Liver (tissue), 9 donors: ENCODE data around the gene RAP1GAP2. TPM values are rescaled to one million over a fixed set of nuclear protein-coding genes. Genes with fewer than 3 reads are reported as not detected.

Experiments used
- DNase-seq: peaks from one replicate; pipeline ENCODE4 v3.0.0-alpha.2; 2017; ENCODE audit warnings: low spot score
- H3K27ac ChIP-seq, 2 donors: one replicate each; pipeline ENCODE4 v1.7.0; 2013; ENCODE audit warnings: inconsistent platforms in 2 of 2, low read length in 2 of 2, control low read depth in 1 of 2, low read depth in 1 of 2, mild to moderate bottlenecking in 1 of 2
- H3K27me3 ChIP-seq, 4 donors: one replicate each; pipeline versions ENCODE4 v1.6.1 to v1.7.0; 2013; ENCODE audit warnings: low read length in 3 of 4, inconsistent platforms in 1 of 4, mild to moderate bottlenecking in 1 of 4, moderate library complexity in 1 of 4; ENCODE audit not compliant: control insufficient read depth in 4 of 4, insufficient read depth in 4 of 4
- H3K36me3 ChIP-seq, 4 donors: one replicate each; pipeline versions ENCODE4 v1.6.1 to v1.7.0; 2013; ENCODE audit warnings: low read length in 3 of 4, mild to moderate bottlenecking in 3 of 4, low read depth in 1 of 4, moderate library complexity in 1 of 4; ENCODE audit not compliant: control insufficient read depth in 4 of 4, insufficient read depth in 3 of 4
- H3K4me1 ChIP-seq, 4 donors: one replicate each; pipeline versions ENCODE4 v1.6.1 to v1.7.0; 2013; ENCODE audit warnings: low read length in 3 of 4, mild to moderate bottlenecking in 3 of 4, moderate library complexity in 1 of 4; ENCODE audit not compliant: control insufficient read depth in 4 of 4, insufficient read depth in 4 of 4
- H3K4me3 ChIP-seq, 3 donors: one replicate each; pipeline versions ENCODE4 v1.6.1 to v1.7.0; 2013; ENCODE audit warnings: low read length in 3 of 3, control low read depth in 1 of 3, low read depth in 1 of 3, mild to moderate bottlenecking in 1 of 3
- H3K9ac ChIP-seq, 2 donors: one replicate each; pipeline ENCODE4 v1.7.0; 2013; ENCODE audit warnings: low read length in 2 of 2, mild to moderate bottlenecking in 2 of 2, moderate library complexity in 2 of 2, control low read depth in 1 of 2, low read depth in 1 of 2
- H3K9me3 ChIP-seq, 4 donors: one replicate each; pipeline versions ENCODE4 v1.6.1 to v1.7.0; 2013; ENCODE audit warnings: low read length in 3 of 4; ENCODE audit not compliant: control insufficient read depth in 4 of 4
- EGR1 ChIP-seq, 2 donors: IDR thresholded peaks; 2 replicates each; pipeline ENCODE4 v1.6.1; 2016 to 2018; ENCODE audit warnings: antibody characterized with exemption in 2 of 2, low read depth in 2 of 2
- FOXA1 ChIP-seq: IDR thresholded peaks from 2 replicates; pipeline ENCODE4 v1.6.1; 2016; ENCODE audit warnings: antibody characterized with exemption
- FOXA2 ChIP-seq: IDR thresholded peaks from 2 replicates; pipeline ENCODE4 v1.6.1; 2016; ENCODE audit warnings: antibody characterized with exemption
- GABPA ChIP-seq, 2 donors: IDR thresholded peaks in 1 of 2; conservative IDR thresholded peaks in 1 of 2; 2 replicates each; pipeline ENCODE4 v1.6.1; 2016; ENCODE audit warnings: antibody characterized with exemption in 2 of 2, mild to moderate bottlenecking in 1 of 2, moderate library complexity in 1 of 2
- HNF4A ChIP-seq, 2 donors: conservative IDR thresholded peaks; 2 replicates each; pipeline ENCODE4 v1.6.1; 2016; ENCODE audit warnings: antibody characterized with exemption in 2 of 2, mild to moderate bottlenecking in 2 of 2
- HNF4G ChIP-seq: IDR thresholded peaks from 2 replicates; pipeline ENCODE4 v1.6.1; 2016; ENCODE audit warnings: antibody characterized with exemption
- JUND ChIP-seq, 2 donors: IDR thresholded peaks; 2 replicates each; pipeline ENCODE4 v1.6.1; 2016; ENCODE audit warnings: antibody characterized with exemption in 2 of 2
- NR2F2 ChIP-seq: IDR thresholded peaks from 2 replicates; pipeline ENCODE4 v1.6.1; 2016; ENCODE audit warnings: antibody characterized with exemption
- RAD21 ChIP-seq, 2 donors: IDR thresholded peaks; 2 replicates each; pipeline ENCODE4 v1.6.1; 2016; ENCODE audit warnings: antibody characterized with exemption in 2 of 2, mild to moderate bottlenecking in 2 of 2
- RXRA ChIP-seq, 2 donors: IDR thresholded peaks; 2 replicates each; pipeline ENCODE4 v1.6.1; 2017 to 2018; ENCODE audit warnings: antibody characterized with exemption in 2 of 2, mild to moderate bottlenecking in 1 of 2
- SP1 ChIP-seq: IDR thresholded peaks from 2 replicates; pipeline ENCODE4 v1.6.1; 2018; ENCODE audit warnings: antibody characterized with exemption, mild to moderate bottlenecking
- TAF1 ChIP-seq: conservative IDR thresholded peaks from 2 replicates; pipeline ENCODE4 v1.6.1; 2016; ENCODE audit warnings: antibody characterized with exemption, mild to moderate bottlenecking
- YY1 ChIP-seq: IDR thresholded peaks from 2 replicates; pipeline ENCODE4 v1.6.1; 2016; ENCODE audit warnings: antibody characterized with exemption, mild to moderate bottlenecking
- WGBS: extraction: QIAGEN DNeasy Blood & Tissue Kit; methylation state at CpG from one replicate; pipeline ENCODE4 v1.1.7; 2013; 5-methylcytosine and 5-hydroxymethylcytosine counted together
- polyA plus RNA-seq, 2 donors: library from polyadenylated mRNA; stranded (reverse) in 1 of 2; unstranded in 1 of 2; fragments of 200-250 nt in 1 of 2; fragments of >200 nt in 1 of 2; fragmentation: Nextera tagmentation in 1 of 2; extraction: Ambion mirVana in 1 of 2; gene quantifications; one replicate each; pipeline versions ENCODE4 v1.2.1 to v1.2.3, GENCODE V29; 2013 to 2015
- total RNA-seq, 2 donors: library from RNA; depleted of rRNA; stranded (reverse); fragments of >200 nt; gene quantifications; one replicate each; pipeline ENCODE4 v1.2.3, GENCODE V29; 2014
- TF ChIP-seq, protein P1 (sequence below): IDR thresholded peaks from 2 replicates; pipeline ENCODE4 v1.6.1; 2016; ENCODE audit warnings: antibody characterized with exemption
- TF ChIP-seq, protein P2 (sequence below): IDR thresholded peaks from 2 replicates; pipeline ENCODE4 v1.6.1; 2016; ENCODE audit warnings: antibody characterized with exemption
- TF ChIP-seq, protein P3 (sequence below): IDR thresholded peaks from 2 replicates; pipeline ENCODE4 v1.6.1; 2016; ENCODE audit warnings: antibody characterized with exemption, mild to moderate bottlenecking
- TF ChIP-seq, protein P4 (sequence below): IDR thresholded peaks from 2 replicates; pipeline ENCODE4 v1.6.1; 2016; ENCODE audit warnings: antibody characterized with exemption
- TF ChIP-seq, protein P5 (sequence below): fragments of 150-350 bp; IDR thresholded peaks from 2 replicates; pipeline ENCODE4 v1.5.1; 2017; ENCODE audit warnings: improper control_type of control experiment, low read depth, low read length; ENCODE audit not compliant: missing input control
- donor health status: healthy.
- donor health status: healthy.
- donor health status: healthy.
- donor health status: healthy.
- donor health status: healthy.

RAP1GAP2 gene
- total and polyA plus RNA-seq, 4 donors = 0.56 to 1.7 (median 1.1) TPM

DNA sequence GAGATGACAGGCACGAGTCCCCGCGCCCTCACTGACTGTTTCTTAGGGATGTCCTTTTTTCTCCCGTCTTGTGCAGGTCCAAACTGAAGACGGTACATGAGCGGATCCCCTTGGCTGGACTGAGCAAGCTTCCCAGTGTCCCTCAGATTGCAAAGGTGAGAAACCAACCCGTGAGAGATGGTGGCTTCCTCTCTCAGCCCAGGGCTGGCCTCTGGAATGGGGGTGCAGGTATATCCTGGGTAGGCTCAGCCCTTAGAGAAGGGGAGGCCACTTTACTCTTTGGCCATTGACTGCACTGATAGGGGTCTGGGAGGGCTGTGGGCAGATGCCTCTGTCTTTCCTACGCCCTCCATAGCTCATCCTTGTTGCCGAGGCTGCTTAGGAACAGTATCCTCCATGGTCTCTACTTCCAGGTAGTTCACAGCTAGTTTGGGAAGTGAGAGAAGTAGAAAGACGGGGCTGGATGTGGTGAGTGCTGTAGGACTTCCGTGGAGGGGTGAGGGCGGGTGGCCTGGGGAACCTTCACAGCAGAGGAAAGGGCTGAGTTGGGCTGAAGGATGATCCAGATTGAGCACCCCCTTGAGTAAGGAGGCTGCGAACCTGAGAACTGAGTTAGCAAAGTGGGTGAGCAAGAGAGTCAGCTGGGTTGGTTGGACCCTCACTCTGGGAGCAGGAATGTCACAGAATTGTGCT is 184.1 kb downstream of the RAP1GAP2 start:
- 97% methylated on average over 13 of the region's 13 CpGs for WGBS
- H3K27me3 ChIP-seq = no peaks in the 10 kb centered on the region
- no peak overlapping the region for H3K27ac ChIP-seq
- no peak overlapping the region for H3K9ac ChIP-seq
- DNase-seq = peak; percentile 27
- no peaks in the 10 kb centered on the region for H3K4me1 ChIP-seq
- H3K9me3 ChIP-seq = no peaks in the 10 kb centered on the region
- TF ChIP-seq GABPA (IDR thresholded peaks at IDR 0.05 in 1 of 2, conservative IDR thresholded peaks at IDR 0.05 in 1 of 2) (no peak), JUND (IDR thresholded peaks at IDR 0.05) (no peak), FOXA1 (no peak), EGR1 (IDR thresholded peaks at IDR 0.05; ENCODE audit: low read depth in 2 of 2) (no peak), HNF4A (conservative IDR thresholded peaks at IDR 0.05) (no peak), RAD21 (IDR thresholded peaks at IDR 0.05) (no peak), SP1 (no peak), TAF1 (no peak), YY1 (no peak), RXRA (IDR thresholded peaks at IDR 0.05) (no peak), HNF4G (no peak), NR2F2 (no peak), FOXA2 (no peak)
- TF ChIP-seq, protein P1, sequence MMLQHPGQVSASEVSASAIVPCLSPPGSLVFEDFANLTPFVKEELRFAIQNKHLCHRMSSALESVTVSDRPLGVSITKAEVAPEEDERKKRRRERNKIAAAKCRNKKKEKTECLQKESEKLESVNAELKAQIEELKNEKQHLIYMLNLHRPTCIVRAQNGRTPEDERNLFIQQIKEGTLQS = no peak
- TF ChIP-seq, protein P2, sequence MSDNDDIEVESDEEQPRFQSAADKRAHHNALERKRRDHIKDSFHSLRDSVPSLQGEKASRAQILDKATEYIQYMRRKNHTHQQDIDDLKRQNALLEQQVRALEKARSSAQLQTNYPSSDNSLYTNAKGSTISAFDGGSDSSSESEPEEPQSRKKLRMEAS = no peak
- TF ChIP-seq, protein P3, sequence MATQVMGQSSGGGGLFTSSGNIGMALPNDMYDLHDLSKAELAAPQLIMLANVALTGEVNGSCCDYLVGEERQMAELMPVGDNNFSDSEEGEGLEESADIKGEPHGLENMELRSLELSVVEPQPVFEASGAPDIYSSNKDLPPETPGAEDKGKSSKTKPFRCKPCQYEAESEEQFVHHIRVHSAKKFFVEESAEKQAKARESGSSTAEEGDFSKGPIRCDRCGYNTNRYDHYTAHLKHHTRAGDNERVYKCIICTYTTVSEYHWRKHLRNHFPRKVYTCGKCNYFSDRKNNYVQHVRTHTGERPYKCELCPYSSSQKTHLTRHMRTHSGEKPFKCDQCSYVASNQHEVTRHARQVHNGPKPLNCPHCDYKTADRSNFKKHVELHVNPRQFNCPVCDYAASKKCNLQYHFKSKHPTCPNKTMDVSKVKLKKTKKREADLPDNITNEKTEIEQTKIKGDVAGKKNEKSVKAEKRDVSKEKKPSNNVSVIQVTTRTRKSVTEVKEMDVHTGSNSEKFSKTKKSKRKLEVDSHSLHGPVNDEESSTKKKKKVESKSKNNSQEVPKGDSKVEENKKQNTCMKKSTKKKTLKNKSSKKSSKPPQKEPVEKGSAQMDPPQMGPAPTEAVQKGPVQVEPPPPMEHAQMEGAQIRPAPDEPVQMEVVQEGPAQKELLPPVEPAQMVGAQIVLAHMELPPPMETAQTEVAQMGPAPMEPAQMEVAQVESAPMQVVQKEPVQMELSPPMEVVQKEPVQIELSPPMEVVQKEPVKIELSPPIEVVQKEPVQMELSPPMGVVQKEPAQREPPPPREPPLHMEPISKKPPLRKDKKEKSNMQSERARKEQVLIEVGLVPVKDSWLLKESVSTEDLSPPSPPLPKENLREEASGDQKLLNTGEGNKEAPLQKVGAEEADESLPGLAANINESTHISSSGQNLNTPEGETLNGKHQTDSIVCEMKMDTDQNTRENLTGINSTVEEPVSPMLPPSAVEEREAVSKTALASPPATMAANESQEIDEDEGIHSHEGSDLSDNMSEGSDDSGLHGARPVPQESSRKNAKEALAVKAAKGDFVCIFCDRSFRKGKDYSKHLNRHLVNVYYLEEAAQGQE = no peak
- TF ChIP-seq, protein P4, sequence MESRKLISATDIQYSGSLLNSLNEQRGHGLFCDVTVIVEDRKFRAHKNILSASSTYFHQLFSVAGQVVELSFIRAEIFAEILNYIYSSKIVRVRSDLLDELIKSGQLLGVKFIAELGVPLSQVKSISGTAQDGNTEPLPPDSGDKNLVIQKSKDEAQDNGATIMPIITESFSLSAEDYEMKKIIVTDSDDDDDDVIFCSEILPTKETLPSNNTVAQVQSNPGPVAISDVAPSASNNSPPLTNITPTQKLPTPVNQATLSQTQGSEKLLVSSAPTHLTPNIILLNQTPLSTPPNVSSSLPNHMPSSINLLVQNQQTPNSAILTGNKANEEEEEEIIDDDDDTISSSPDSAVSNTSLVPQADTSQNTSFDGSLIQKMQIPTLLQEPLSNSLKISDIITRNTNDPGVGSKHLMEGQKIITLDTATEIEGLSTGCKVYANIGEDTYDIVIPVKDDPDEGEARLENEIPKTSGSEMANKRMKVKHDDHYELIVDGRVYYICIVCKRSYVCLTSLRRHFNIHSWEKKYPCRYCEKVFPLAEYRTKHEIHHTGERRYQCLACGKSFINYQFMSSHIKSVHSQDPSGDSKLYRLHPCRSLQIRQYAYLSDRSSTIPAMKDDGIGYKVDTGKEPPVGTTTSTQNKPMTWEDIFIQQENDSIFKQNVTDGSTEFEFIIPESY = no peak
- TF ChIP-seq, protein P5, sequence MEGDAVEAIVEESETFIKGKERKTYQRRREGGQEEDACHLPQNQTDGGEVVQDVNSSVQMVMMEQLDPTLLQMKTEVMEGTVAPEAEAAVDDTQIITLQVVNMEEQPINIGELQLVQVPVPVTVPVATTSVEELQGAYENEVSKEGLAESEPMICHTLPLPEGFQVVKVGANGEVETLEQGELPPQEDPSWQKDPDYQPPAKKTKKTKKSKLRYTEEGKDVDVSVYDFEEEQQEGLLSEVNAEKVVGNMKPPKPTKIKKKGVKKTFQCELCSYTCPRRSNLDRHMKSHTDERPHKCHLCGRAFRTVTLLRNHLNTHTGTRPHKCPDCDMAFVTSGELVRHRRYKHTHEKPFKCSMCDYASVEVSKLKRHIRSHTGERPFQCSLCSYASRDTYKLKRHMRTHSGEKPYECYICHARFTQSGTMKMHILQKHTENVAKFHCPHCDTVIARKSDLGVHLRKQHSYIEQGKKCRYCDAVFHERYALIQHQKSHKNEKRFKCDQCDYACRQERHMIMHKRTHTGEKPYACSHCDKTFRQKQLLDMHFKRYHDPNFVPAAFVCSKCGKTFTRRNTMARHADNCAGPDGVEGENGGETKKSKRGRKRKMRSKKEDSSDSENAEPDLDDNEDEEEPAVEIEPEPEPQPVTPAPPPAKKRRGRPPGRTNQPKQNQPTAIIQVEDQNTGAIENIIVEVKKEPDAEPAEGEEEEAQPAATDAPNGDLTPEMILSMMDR = no peak
- no peaks in the 10 kb centered on the region for H3K36me3 ChIP-seq
- H3K4me3 ChIP-seq = no peak overlapping the region
